Left ventricle myocardium superior (tissue), 1 donor: Measurements from ENCODE around the gene RAPGEF5. TPM values are rescaled to one million over a fixed set of nuclear protein-coding genes. Genes with fewer than 3 reads are reported as not detected.
A peak's percentile ranks its signal among the peaks of the same experiment; 100 is the strongest.

Source experiments
- ATAC-seq: fragments of 200-7000 bp; cut with Tn5 transposase; one replicate; pipeline ENCODE4 v1.9.1; 2020; ENCODE audit warnings: mild to moderate bottlenecking, moderate library complexity
- DNase-seq: peaks from one replicate; pipeline ENCODE4 v3.0.0-alpha.2; 2020
- intact Hi-C: fragments of 100-400 bp; cut with micrococcal nuclease; formaldehyde crosslinking; loops from one replicate; pipeline ENCODE4 v1.11.0; 2022
- total RNA-seq: library from RNA; stranded (reverse); fragmentation: NEBNext Ultra II Directional; extraction: Animal tissue kit (Norgen Biotek cat#: 25700); gene quantifications from one replicate; pipeline ENCODE4 v1.2.1, GENCODE V29; 2021
- donor health status: DM: no; HTN: yes; CAD: no; lungs with severe emphysema.

The RAPGEF5 gene
- total RNA-seq, 1 donor from 2014 or later, result 11.4 TPM

DNA sequence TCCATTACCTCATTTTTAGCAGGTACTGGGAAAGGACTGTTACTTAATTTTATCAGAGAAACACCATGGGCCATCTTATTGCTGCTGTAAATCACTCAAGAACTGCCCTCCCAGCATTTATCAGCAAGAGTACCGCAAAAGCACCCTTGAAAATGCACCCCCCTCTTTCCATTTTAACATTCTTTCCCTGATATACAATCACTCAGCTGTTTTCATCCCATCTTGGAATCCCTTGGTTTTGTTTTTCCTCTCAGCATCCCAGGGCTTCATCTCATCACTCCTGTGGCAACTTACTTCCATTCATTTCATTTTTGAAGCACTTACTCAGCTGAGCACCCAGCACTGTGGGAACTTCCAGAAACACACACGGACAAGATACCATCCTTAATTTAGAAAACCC lies 36.5 kb downstream of the RAPGEF5 start:
- intact Hi-C loops, result no loop called here
- no peak for ATAC-seq
- DNase-seq, result no peak

DNA sequence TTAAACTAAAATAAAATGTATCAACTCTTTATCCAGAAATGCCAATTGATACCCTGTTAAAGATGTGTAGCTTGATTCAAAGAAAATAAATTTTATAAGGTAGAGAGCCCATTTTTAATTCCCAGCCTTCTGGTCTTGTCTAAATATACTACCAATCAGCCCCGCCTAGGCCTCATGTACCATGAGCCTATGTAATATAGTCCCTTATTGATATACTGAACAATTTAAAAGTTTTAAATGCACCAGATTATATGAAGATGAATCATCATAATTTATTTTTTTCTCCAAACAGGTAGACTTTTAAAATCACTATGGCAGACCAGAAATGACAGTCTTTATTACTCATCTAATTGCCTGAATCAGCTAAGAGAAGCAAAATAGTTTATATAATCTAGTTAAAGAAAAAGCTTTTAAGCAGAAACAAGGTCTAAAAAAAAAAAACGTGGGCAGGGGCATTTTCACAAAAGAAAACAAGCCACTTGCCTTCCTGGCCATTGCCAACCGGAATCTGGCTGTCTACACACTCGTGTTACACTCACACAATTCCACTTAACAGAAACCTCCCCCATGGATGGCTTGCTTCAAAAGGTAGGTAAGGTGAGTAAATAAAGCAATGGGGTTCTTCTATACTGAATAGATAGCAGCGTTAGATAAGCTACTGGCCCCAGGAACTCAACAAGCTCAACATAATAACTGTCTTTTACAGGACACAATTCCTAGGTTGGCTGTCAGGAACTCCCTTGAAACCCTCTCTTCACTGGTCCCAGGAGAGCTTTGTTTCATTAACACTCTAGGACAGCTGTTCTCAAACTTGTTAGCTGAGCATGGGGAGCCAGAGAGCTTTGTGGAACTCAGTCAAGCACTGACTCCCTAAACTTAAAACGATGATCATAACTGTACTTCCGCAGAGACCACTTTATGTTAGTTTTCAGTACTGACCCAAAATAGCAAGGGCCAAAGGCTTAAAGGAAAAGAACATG lies 37.2 kb downstream of the RAPGEF5 start:
- intact Hi-C loops, result no loop called here
- DNase-seq (no peak), ATAC-seq (no peak)

GRCh38 chr7:22318376-22318775 lies 38.6 kb downstream of the RAPGEF5 start:
- DNase-seq (no peak), ATAC-seq (no peak)
- intact Hi-C loops, result no loop called here

GRCh38 chr7:22317632-22318031 lies 39.3 kb downstream of the RAPGEF5 start:
- DNase-seq (no peak), ATAC-seq (no peak)
- intact Hi-C loops, result no loop called here

DNA sequence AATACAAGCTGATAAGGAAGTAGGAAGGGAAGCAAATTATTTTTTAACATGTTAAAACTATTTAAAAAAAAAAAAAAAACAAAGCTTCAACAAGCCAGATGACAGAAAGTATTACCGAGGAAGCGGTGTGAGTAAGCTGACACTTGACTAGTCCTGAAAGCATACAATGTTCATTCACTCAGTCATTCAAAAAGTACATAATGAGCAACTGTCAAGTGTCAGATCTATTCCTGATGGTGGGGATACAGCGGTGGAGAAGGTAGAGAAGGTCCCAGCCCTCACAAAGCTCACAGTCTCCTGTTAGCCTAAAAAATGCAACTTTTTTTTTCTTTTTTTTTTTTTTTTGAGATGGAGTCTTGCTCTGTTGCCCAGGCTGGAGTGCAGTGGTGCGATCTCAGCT lies 40.0 kb downstream of the RAPGEF5 start:
- intact Hi-C loops, result no loop called here
- DNase-seq, result no peak
- no peak for ATAC-seq

GRCh38 chr7:22307816-22308215 lies 49.1 kb downstream of the RAPGEF5 start:
- ATAC-seq, result no peak
- no peak for DNase-seq
- intact Hi-C loops, result no loop called here

DNA sequence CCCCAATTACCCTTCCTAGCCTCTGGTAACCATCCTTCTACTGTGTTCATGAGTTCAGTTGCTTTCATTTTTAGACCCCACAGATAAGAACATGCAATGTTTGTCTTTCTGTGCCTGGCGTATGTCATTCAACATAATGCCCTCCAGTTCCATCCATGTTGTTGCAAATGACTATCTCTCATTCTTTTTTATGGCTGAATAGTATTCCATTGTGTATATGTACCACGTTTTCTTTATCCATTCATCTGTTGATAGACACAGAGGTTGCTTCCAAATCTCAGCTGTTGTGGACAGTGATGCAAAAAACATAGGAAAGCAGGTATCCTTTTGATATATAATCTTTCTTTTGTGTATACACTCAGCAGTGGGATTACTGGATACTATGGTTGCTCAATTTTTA lies 51.2 kb downstream of the RAPGEF5 start:
- DNase-seq (no peak), ATAC-seq (no peak)
- intact Hi-C loops, result no loop called here

DNA sequence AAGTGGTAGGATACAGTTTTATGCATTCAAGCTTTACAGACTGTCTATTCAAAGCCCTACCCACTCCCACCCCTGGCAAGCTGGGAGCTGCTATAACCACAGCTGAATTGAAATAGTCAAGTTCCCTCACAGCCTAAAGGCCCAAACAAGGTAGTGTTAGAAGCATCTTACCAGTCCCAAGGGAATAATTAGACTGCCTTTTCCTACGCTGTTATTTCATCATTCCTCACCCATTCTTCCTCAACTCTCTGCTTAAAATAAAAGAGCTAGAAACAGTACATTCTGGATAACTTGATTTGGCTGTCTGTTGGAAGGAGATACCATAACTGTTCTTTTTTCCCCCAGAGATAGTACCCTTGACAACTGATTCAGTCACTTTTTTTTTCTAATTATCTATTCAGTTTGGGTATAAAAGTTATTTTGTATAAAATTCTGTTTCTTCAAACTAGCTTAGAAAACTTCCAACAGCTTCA lies 54.0 kb downstream of the RAPGEF5 start:
- DNase-seq, result no peak
- ATAC-seq, result no peak
- intact Hi-C loops, result no loop called here

GRCh38 chr7:22302193-22302592 lies 54.8 kb downstream of the RAPGEF5 start:
- DNase-seq, result no peak
- no peak for ATAC-seq
- intact Hi-C loops, result no loop called here

DNA sequence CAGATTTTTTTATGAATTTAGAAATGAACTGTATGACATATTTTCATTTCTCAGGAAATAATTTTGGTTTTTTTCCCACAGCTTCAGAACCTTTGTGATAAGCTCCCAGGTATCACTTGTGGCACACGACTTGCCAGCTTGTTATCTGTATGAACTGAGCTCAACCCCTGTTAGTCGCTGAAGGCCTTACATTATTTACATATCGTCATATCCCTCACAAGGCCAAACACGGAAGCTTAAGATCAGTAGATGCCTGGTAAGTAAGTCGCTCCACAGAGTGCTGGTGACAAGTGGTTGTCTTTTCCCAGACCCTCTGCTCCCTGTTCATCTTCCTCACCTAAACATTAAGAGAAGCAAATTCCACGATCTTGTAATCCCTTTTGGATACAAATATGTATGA lies 55.2 kb downstream of the RAPGEF5 start:
- no peak for ATAC-seq
- intact Hi-C loops, result no loop called here
- no peak for DNase-seq

GRCh38 chr7:22300839-22301238 lies 56.1 kb downstream of the RAPGEF5 start:
- no peak for ATAC-seq
- DNase-seq, result no peak
- intact Hi-C loops, result no loop called here

- no peak for ATAC-seq
- intact Hi-C loops, result loop anchor here (5.0 kb wide), 1 partner anchor 185 kb away; no protein-coding TSS in a partner anchor
Measured at GRCh38 chr7:22296916-22297315, 60.0 kb downstream of the RAPGEF5 start.

DNA sequence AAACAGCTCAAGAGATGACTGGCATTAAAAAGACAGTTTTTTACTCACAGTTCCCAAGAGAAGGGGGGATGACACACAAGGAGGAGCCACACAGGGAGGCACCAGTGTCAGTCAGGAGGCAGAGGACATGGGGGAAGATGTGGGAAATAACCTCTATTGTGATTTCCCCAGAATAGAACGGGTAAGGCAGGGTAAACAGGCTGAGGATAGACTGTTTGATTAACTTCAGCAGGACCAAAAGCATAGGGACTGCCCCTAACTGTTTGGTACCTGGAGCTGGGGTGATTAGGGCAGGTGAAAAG lies 60.7 kb downstream of the RAPGEF5 start:
- intact Hi-C loops, result loop anchor here (5.0 kb wide), 1 partner anchor 184 kb away; no protein-coding TSS in a partner anchor
- no peak for ATAC-seq
- DNase-seq, result no peak

More at GRCh38 chr7:22296916-22297315, 60.0 kb downstream of the RAPGEF5 start:
- no peak for DNase-seq

- intact Hi-C loops, result loop anchor here (5.0 kb wide), 1 partner anchor 183 kb away; no protein-coding TSS in a partner anchor
- DNase-seq, result no peak
- peak; percentile 38 for ATAC-seq
Measured at GRCh38 chr7:22295402-22296264, 61.3 kb downstream of the RAPGEF5 start.

DNA sequence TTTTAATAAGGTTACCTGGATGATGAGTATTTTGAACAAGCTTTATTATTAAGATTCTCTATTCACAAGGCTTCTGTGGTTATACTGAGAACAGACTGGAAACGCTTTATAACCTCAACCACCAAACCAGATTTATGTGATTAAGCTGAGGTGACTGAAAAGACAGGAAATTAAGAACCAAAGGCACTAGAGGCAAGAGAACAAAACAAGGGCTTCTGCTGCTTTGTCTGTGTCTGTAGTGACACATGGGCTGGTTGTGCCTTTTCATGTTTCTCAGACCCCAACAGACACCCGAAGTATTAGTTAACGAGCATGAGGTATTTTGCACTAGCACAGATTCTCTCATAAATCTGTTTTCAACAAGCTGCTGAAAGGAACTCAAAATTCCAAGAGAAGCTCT lies 64.4 kb downstream of the RAPGEF5 start:
- ATAC-seq, result no peak
- intact Hi-C loops, result no loop called here
- DNase-seq, result no peak

DNA sequence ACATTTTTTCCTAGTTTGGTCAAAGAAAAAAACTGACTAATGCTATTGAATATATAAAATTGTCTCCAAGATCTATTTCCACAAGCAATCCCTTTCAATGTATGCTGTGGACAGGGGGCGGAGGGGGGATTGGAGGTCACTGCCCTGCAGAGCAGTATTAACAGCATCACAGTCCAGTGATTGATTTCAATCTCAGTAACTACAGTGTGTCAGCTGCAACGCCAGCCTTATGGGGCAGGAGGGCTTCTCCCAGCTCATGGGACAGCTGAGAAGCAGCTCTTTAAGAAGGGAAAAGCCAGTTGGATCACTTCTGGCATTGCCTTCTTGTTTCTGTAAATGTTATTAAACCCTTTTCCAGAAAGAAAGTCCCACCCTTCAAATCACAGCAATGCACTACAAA lies 65.0 kb downstream of the RAPGEF5 start:
- ATAC-seq (no peak), DNase-seq (no peak)
- intact Hi-C loops, result no loop called here

DNA sequence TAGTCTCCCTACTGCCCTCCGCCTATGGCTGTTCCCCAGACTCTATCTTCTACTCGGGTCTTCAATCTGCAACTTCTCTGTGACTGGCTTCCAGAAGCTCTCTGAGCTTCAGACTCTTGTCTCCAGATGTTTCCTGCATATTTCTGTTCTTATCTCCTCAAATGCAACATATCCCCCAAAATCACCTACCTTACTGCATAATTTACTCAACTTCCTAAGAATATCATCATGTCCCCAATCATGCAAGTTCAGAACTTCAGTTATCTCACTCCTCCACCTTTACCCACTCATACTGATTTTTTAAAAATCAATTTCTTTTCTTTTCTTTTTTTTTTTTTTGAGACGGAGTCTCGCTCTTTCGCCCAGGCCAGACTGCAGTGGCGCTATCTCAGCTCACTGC lies 68.8 kb downstream of the RAPGEF5 start:
- ATAC-seq (no peak), DNase-seq (no peak)
- intact Hi-C loops, result no loop called here

DNA sequence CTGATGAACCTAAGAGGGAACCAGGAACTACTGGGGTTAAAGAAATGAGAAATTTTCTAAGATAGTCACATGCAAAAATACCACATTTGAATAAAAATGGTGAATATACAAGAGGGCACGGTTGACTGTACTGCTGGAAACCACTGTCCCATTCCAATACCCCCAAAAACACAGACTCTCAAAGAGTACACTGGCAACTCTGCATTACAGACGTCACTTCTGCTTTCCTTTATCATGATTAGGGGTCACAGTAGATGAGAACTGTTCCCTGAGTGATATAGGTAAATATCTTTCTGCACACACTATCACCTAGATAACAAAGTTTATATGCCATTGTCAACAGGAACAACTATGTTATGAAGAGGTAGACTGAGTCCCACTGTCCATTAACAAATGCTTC lies 69.5 kb downstream of the RAPGEF5 start:
- ATAC-seq (no peak), DNase-seq (no peak)
- intact Hi-C loops, result no loop called here

- DNase-seq, result no peak
- no peak for ATAC-seq
- intact Hi-C loops, result no loop called here
Measured at GRCh38 chr7:22286436-22286835, 70.5 kb downstream of the RAPGEF5 start.

GRCh38 chr7:22281481-22281880 lies 75.5 kb downstream of the RAPGEF5 start:
- ATAC-seq (no peak), DNase-seq (no peak)
- intact Hi-C loops, result no loop called here
